ENCODE results near the gene PCCA. TPM values are rescaled to one million over a fixed set of nuclear protein-coding genes. Genes with fewer than 3 reads are reported as not detected.
A peak's percentile ranks its signal among the peaks of the same experiment; 100 is the strongest.

The PCCA gene
- total and polyA plus RNA-seq, 7 donors: 18.0 to 45.6 (median 42.8) TPM

DNA sequence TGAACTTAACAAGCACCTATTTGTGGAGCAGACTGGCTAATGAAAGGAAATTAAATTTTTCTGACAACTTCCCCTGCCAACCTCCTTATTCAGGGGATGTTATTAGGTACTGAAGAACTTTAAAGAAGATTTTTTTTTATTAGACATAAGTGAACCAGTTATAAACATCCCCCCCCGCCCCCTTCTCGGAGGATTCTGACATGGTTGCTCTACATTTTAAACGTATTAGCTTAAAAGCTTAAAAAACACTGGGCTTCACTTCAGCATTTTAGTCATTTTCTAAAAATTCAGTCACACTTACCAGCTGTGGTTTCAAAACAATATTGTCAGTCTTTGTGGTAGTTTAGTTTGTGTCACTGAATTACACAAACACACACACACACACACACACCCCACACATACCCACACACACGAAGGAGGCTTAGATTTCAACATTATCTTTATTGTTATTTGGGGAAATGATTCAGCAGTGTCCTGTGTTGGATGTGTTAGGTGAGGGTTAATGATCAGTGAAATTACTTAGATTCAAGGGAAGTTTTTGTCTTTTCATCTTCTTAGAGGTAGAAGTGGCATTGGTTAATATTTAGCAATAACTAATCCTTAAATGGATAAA, 145.7 kb downstream of the PCCA start:
- Histone ChIP-seq H3K4me3 (no peak overlapping the region), H3K27ac (no peak overlapping the region), H3K9me3 (no peaks in the 10 kb centered on the region), H3K27me3 (no peaks in the 10 kb centered on the region), H3K36me3 (no peaks in the 10 kb centered on the region), H3K4me1 (peaks cover 0 to 6% (median 5%) of the 10 kb centered on the region in 4 donors)
- 64 to 69% methylated on average over 4 of the region's 4 CpGs for WGBS, 2 donors
- TF ChIP-seq POLR2AphosphoS5 (IDR thresholded peaks at IDR 0.05) (no peak), EP300 (IDR thresholded peaks at IDR 0.05) (no peak), CTCF (IDR thresholded peaks at IDR 0.05) (no peak), POLR2A (IDR thresholded peaks at IDR 0.05) (no peak)
- intact Hi-C loops (cut with DNase I): loop anchor here (2.0 to 5.0 kb wide), 2 partner anchors 317 to 578 kb away; no protein-coding TSS in a partner anchor
- no peak for DNase-seq

DNA sequence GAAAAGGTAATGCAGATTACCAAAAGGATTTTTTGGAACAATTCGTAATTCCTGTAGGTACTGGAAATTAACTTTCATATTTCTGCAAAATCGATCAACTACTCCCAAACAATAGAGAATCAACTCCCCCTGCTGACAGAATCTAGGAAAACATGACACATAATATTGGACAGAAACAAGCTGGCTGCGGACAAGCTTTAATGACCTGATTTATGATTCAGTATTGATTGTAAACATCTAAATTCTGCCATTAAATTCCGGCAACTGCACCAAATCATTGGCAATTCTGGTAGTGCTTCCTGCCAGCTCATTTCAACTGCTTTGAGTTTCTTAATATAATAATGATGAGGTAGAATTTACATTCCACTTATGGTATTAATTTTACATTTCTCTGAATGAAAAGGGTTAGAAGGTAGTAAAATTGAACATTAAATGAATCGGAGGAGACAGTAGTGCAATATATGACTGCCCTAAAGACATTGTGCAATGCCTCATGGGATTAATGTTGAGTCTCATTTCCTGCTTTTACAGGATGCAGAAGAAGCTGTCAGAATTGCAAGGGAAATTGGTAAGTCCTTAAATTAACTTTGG, 146.5 kb downstream of the PCCA start:
- TF ChIP-seq POLR2AphosphoS5 (IDR thresholded peaks at IDR 0.05): no peak
- peak in 3 of 4 experiments; percentile 17 to 36 (median 29) for TF ChIP-seq CTCF (IDR thresholded peaks at IDR 0.05)
- no peak for TF ChIP-seq EP300 (IDR thresholded peaks at IDR 0.05)
- no peak for TF ChIP-seq POLR2A (IDR thresholded peaks at IDR 0.05)

GRCh38 chr13:100240109-100240779, 151.4 kb downstream of the PCCA start:
- Histone ChIP-seq H3K9me3 (no peaks in the 10 kb centered on the region), H3K36me3 (no peaks in the 10 kb centered on the region), H3K27ac (no peak overlapping the region), H3K27me3 (no peaks in the 10 kb centered on the region), H3K4me1 (peaks cover 0 to 4% (median 0%) of the 10 kb centered on the region in 4 donors), H3K4me3 (no peak overlapping the region)
- no peak for DNase-seq
- no peak for TF ChIP-seq POLR2AphosphoS5 (IDR thresholded peaks at IDR 0.05)
- TF ChIP-seq EP300 (IDR thresholded peaks at IDR 0.05): no peak
- no peak for TF ChIP-seq CTCF (IDR thresholded peaks at IDR 0.05)
- no peak for TF ChIP-seq POLR2A (IDR thresholded peaks at IDR 0.05)
- WGBS, 2 donors: 95 to 98% methylated on average over 4 of the region's 4 CpGs
- intact Hi-C loops (cut with DNase I): no loop called here

More for the DNA sequence above, 146.5 kb downstream of the PCCA start:
- H3K36me3 ChIP-seq: no peaks in the 10 kb centered on the region
- no peaks in the 10 kb centered on the region for H3K9me3 ChIP-seq
- peaks cover 0 to 6% (median 5%) of the 10 kb centered on the region in 4 donors for H3K4me1 ChIP-seq
- intact Hi-C loops (cut with DNase I): loop anchor here (2.0 to 5.0 kb wide), 2 partner anchors 318 to 579 kb away; no protein-coding TSS in a partner anchor
- no peak for DNase-seq
- no peak overlapping the region for H3K27ac ChIP-seq
- WGBS, 2 donors: 9 to 26% methylated on average over 5 of the region's 5 CpGs
- no peaks in the 10 kb centered on the region for H3K27me3 ChIP-seq
- H3K4me3 ChIP-seq: no peak overlapping the region

DNA sequence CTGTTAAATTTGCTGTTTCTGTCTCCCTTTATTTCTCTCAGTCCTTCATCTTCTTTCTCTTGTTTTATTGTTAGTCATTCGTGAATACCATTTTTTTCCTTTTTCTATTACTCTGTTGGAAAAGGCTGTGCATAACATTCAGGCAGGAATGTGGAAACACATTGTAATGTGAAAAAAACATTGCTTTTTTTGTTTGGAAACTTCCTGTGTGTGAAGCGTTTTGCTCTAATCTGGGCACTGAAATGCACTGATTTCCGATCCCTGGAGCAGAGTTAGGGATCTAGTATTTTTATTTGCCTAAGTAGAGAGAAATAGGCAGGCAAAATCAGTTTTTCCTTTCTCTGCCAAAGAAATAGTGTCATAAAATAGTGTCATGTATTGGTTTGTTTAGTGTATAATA, 155.5 kb downstream of the PCCA start:
- Histone ChIP-seq H3K9me3 (no peaks in the 10 kb centered on the region), H3K4me1 (peaks cover 0 to 4% (median 0%) of the 10 kb centered on the region in 4 donors), H3K4me3 (no peak overlapping the region), H3K36me3 (no peaks in the 10 kb centered on the region), H3K27ac (no peak overlapping the region), H3K27me3 (no peaks in the 10 kb centered on the region)
- WGBS, 2 donors: 83 to 90% methylated on average over 3 of the region's 3 CpGs
- no peak for DNase-seq
- TF ChIP-seq POLR2A (IDR thresholded peaks at IDR 0.05) (no peak), CTCF (IDR thresholded peaks at IDR 0.05) (no peak), EP300 (IDR thresholded peaks at IDR 0.05) (no peak), POLR2AphosphoS5 (IDR thresholded peaks at IDR 0.05) (no peak)
- intact Hi-C loops (cut with DNase I): no loop called here
